Right ventricle myocardium superior (tissue), 1 donor: ENCODE results near the gene TMEM144. TPM values are rescaled to one million over a fixed set of nuclear protein-coding genes. Genes with fewer than 3 reads are reported as not detected.
A peak's percentile ranks its signal among the peaks of the same experiment; 100 is the strongest.
"Not testable (repeated sequence)": the region's sequence is repeated elsewhere in the genome, so short reads cannot be mapped to it uniquely, and the experiment has no call there.

Experiments used
- ATAC-seq: fragments of 200-7000 bp; cut with Tn5 transposase; one replicate; pipeline ENCODE4 v1.9.1; 2020; ENCODE audit warnings: mild to moderate bottlenecking; ENCODE audit not compliant: poor library complexity
- DNase-seq: peaks from one replicate; pipeline ENCODE4 v3.0.0-alpha.2; 2020
- intact Hi-C: fragments of 100-400 bp; cut with DNase I; formaldehyde crosslinking; loops from one replicate; pipeline ENCODE4 v1.11.2; 2022
- total RNA-seq: library from RNA; stranded (reverse); fragmentation: NEBNext Ultra II Directional; extraction: Animal tissue kit (Norgen Biotek cat#: 25700); gene quantifications from one replicate; pipeline ENCODE4 v1.2.1, GENCODE V29; 2021
- donor health status: DM: no; HTN: yes; CAD: no; lungs with severe emphysema.

Gene TMEM144
- total RNA-seq, 1 donor from 2014 or later = 10.4 TPM

GRCh38 chr4:158224318-158224717, 14.0 kb downstream of the TMEM144 start:
- intact Hi-C loops, ATAC-seq: not testable (repeated sequence)

GRCh38 chr4:158224999-158225398, 14.7 kb downstream of the TMEM144 start:
- DNase-seq, intact Hi-C loops, ATAC-seq: not testable (repeated sequence)

More at GRCh38 chr4:158224318-158224717, 14.0 kb downstream of the TMEM144 start:
- not testable (repeated sequence) for DNase-seq

GRCh38 chr4:158227880-158228279, 17.6 kb downstream of the TMEM144 start:
- DNase-seq, ATAC-seq, intact Hi-C loops: not testable (repeated sequence)

- DNase-seq, ATAC-seq, intact Hi-C loops: not testable (repeated sequence)
These were observed 18.1 kb downstream of the TMEM144 start for GRCh38 chr4:158228399-158228798.

GRCh38 chr4:158229768-158230167, 19.5 kb downstream of the TMEM144 start:
- ATAC-seq = no peak
- no peak for DNase-seq
- intact Hi-C loops = no loop called here

GRCh38 chr4:158234671-158235070, 24.4 kb downstream of the TMEM144 start:
- ATAC-seq = no peak
- intact Hi-C loops = no loop called here
- DNase-seq = no peak

GRCh38 chr4:158236304-158237030, 26.2 kb downstream of the TMEM144 start:
- intact Hi-C loops = no loop called here
- peak; percentile 68 for ATAC-seq
- no peak for DNase-seq

- intact Hi-C loops = no loop called here
- ATAC-seq (no peak), DNase-seq (no peak)
These were observed 28.3 kb downstream of the TMEM144 start for GRCh38 chr4:158238575-158238974.

GRCh38 chr4:158239196-158239595, 28.9 kb downstream of the TMEM144 start:
- intact Hi-C loops = no loop called here
- ATAC-seq (no peak), DNase-seq (no peak)

- ATAC-seq (no peak), DNase-seq (no peak)
- intact Hi-C loops = no loop called here
These were observed 32.8 kb downstream of the TMEM144 start for GRCh38 chr4:158243071-158243470.

- ATAC-seq (peak; percentile 25), DNase-seq (no peak)
- intact Hi-C loops = no loop called here
These were observed 40.0 kb downstream of the TMEM144 start for GRCh38 chr4:158250321-158250720.

- intact Hi-C loops = no loop called here
- DNase-seq (no peak), ATAC-seq (peak; percentile 83)
These were observed 43.2 kb downstream of the TMEM144 start for GRCh38 chr4:158253350-158253980.

GRCh38 chr4:158254292-158254691, 44.0 kb downstream of the TMEM144 start:
- no peak for DNase-seq
- intact Hi-C loops = no loop called here
- ATAC-seq = no peak

- no peak for DNase-seq
- peak; percentile 57 for ATAC-seq
- intact Hi-C loops = loop anchor here (5.0 kb wide), 1 partner anchor 59 kb away; no protein-coding TSS in a partner anchor
These were observed 45.5 kb downstream of the TMEM144 start for GRCh38 chr4:158255727-158256324.

GRCh38 chr4:158259955-158260575, 49.8 kb downstream of the TMEM144 start:
- ATAC-seq = no peak
- no peak for DNase-seq
- intact Hi-C loops = loop anchor here (5.0 kb wide), 3 partner anchors 63 to 362 kb away; no protein-coding TSS in a partner anchor

GRCh38 chr4:158261480-158261879, 51.2 kb downstream of the TMEM144 start:
- DNase-seq = no peak
- ATAC-seq = no peak
- intact Hi-C loops = loop anchor here (5.0 kb wide), 2 partner anchors 269 to 361 kb away; no protein-coding TSS in a partner anchor

- ATAC-seq (no peak), DNase-seq (no peak)
- intact Hi-C loops = no loop called here
These were observed 58.3 kb downstream of the TMEM144 start for GRCh38 chr4:158268553-158268952.

- DNase-seq (no peak), ATAC-seq (no peak)
- intact Hi-C loops = no loop called here
These were observed 64.3 kb downstream of the TMEM144 start for GRCh38 chr4:158274636-158275035.

- DNase-seq (no peak), ATAC-seq (no peak)
- intact Hi-C loops = no loop called here
These were observed 67.3 kb downstream of the TMEM144 start for GRCh38 chr4:158277558-158277957.
